ENCODE results near the gene SOX13. TPM values are rescaled to one million over a fixed set of nuclear protein-coding genes. Genes with fewer than 3 reads are reported as not detected.

The SOX13 gene
- total RNA-seq, 1 experiment from 2014 or later = 171 TPM

DNA sequence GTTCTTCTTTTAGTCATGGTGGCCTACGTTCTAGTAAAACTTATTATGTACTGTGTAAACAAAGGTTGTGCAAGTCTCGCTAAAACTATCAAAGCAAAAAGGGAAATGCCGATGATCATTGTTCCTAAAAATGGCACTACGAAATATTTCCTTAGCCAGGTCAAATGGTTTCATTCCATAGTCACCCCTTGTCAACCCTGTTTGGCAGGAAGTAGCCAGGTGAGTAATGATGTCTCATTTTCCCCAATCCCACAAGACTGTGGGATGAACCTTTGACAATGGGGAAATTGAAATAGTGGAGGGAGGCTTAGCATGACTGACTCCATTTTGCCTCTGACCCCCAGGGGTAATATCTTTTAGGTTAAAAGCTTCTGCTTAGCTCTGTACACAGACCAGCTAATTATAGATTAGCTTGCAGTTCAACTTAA lies 98.8 kb downstream of the SOX13 start:
- Mint-ChIP-seq H3K36me3 (peaks cover 25% of the 10 kb centered on the region), H3K4me1 (no peaks in the 10 kb centered on the region), H3K27ac (no peak overlapping the region), H3K9me3 (peaks cover 46% of the 10 kb centered on the region), H3K27me3 (ENCODE audit: low read depth) (peaks cover 24% of the 10 kb centered on the region), H3K4me3 (no peak overlapping the region)
- TF ChIP-seq TEAD4 (CRISPR knock-in tag; IDR thresholded peaks at IDR 0.05) (no peak), NR2C2 (CRISPR knock-in tag; IDR thresholded peaks at IDR 0.05) (no peak), ATF1 (CRISPR knock-in tag; IDR thresholded peaks at IDR 0.05) (no peak), ZNF671 (CRISPR knock-in tag; IDR thresholded peaks at IDR 0.05) (no peak), ESRRA (CRISPR knock-in tag; IDR thresholded peaks at IDR 0.05; ENCODE audit: borderline replicate concordance) (no peak), NR3C1 (CRISPR knock-in tag; conservative IDR thresholded peaks at IDR 0.05; ENCODE audit: low read depth) (no peak), ZNF396 (CRISPR knock-in tag; IDR thresholded peaks at IDR 0.05; ENCODE audit: borderline replicate concordance) (no peak), JAZF1 (CRISPR knock-in tag; IDR thresholded peaks at IDR 0.05) (no peak), JUN (CRISPR knock-in tag; IDR thresholded peaks at IDR 0.05) (no peak), NFYB (CRISPR knock-in tag; conservative IDR thresholded peaks at IDR 0.05; ENCODE audit: low read depth) (no peak), HMGA2 (CRISPR knock-in tag; IDR thresholded peaks at IDR 0.05) (no peak), ZBTB21 (CRISPR knock-in tag; IDR thresholded peaks at IDR 0.05; ENCODE audit: borderline replicate concordance) (no peak), KAT7 (CRISPR knock-in tag; IDR thresholded peaks at IDR 0.05; ENCODE audit: borderline replicate concordance) (no peak), SMAD4 (CRISPR knock-in tag; IDR thresholded peaks at IDR 0.05) (no peak), SP1 (CRISPR knock-in tag; conservative IDR thresholded peaks at IDR 0.05) (no peak), ELF4 (CRISPR knock-in tag; IDR thresholded peaks at IDR 0.05; ENCODE audit: low read depth) (no peak)
- TF ChIP-seq, protein P1, sequence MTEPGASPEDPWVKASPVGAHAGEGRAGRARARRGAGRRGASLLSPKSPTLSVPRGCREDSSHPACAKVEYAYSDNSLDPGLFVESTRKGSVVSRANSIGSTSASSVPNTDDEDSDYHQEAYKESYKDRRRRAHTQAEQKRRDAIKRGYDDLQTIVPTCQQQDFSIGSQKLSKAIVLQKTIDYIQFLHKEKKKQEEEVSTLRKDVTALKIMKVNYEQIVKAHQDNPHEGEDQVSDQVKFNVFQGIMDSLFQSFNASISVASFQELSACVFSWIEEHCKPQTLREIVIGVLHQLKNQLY (CRISPR knock-in tag; IDR thresholded peaks at IDR 0.05) = no peak
- TF ChIP-seq, protein P2, sequence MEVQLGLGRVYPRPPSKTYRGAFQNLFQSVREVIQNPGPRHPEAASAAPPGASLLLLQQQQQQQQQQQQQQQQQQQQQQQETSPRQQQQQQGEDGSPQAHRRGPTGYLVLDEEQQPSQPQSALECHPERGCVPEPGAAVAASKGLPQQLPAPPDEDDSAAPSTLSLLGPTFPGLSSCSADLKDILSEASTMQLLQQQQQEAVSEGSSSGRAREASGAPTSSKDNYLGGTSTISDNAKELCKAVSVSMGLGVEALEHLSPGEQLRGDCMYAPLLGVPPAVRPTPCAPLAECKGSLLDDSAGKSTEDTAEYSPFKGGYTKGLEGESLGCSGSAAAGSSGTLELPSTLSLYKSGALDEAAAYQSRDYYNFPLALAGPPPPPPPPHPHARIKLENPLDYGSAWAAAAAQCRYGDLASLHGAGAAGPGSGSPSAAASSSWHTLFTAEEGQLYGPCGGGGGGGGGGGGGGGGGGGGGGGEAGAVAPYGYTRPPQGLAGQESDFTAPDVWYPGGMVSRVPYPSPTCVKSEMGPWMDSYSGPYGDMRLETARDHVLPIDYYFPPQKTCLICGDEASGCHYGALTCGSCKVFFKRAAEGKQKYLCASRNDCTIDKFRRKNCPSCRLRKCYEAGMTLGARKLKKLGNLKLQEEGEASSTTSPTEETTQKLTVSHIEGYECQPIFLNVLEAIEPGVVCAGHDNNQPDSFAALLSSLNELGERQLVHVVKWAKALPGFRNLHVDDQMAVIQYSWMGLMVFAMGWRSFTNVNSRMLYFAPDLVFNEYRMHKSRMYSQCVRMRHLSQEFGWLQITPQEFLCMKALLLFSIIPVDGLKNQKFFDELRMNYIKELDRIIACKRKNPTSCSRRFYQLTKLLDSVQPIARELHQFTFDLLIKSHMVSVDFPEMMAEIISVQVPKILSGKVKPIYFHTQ (CRISPR knock-in tag; IDR thresholded peaks at IDR 0.05) = no peak
- TF ChIP-seq, protein P3, sequence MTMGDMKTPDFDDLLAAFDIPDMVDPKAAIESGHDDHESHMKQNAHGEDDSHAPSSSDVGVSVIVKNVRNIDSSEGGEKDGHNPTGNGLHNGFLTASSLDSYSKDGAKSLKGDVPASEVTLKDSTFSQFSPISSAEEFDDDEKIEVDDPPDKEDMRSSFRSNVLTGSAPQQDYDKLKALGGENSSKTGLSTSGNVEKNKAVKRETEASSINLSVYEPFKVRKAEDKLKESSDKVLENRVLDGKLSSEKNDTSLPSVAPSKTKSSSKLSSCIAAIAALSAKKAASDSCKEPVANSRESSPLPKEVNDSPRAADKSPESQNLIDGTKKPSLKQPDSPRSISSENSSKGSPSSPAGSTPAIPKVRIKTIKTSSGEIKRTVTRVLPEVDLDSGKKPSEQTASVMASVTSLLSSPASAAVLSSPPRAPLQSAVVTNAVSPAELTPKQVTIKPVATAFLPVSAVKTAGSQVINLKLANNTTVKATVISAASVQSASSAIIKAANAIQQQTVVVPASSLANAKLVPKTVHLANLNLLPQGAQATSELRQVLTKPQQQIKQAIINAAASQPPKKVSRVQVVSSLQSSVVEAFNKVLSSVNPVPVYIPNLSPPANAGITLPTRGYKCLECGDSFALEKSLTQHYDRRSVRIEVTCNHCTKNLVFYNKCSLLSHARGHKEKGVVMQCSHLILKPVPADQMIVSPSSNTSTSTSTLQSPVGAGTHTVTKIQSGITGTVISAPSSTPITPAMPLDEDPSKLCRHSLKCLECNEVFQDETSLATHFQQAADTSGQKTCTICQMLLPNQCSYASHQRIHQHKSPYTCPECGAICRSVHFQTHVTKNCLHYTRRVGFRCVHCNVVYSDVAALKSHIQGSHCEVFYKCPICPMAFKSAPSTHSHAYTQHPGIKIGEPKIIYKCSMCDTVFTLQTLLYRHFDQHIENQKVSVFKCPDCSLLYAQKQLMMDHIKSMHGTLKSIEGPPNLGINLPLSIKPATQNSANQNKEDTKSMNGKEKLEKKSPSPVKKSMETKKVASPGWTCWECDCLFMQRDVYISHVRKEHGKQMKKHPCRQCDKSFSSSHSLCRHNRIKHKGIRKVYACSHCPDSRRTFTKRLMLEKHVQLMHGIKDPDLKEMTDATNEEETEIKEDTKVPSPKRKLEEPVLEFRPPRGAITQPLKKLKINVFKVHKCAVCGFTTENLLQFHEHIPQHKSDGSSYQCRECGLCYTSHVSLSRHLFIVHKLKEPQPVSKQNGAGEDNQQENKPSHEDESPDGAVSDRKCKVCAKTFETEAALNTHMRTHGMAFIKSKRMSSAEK (CRISPR knock-in tag; IDR thresholded peaks at IDR 0.05; ENCODE audit: borderline replicate concordance) = no peak
- DNase-seq (ENCODE audit: low spot score) (no peak), ATAC-seq (no peak)
- ChIA-PET CTCF (interaction anchor here (1.7 to 2.2 kb wide), 2 partner anchors 9 to 35 kb away, joined by 5 to 6 read pairs; no protein-coding TSS in a partner anchor), POLR2A (no interaction called here)

DNA sequence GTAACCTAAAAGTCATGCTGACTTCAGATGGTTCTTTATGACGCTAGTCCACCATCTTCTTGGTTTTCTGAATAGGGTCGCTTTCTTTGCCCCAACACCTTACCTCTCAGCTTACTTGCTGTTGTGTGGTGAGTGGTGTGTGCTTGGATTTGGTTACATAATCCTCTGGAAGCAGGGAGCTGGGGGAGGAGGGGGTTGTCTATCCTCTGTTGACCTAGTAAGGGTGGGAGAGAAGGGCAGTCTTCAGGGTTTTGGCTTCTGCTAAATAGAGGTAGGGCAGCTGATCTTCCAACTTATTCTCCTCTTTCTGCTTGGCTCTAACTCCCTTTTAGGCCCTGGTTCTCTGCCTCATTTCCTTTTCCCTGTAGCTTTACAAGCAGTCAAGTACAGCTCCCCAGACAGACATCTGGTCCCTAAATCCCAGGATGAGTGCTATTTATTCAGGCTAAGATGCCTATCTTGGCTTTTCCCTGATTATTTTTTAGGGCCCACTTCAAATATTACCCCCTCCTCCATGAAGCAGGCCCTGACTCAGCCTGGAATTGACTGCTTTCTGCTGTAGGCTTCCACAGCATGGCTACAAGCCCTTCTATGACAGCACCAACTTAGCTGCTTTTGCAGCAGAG lies 99.6 kb downstream of the SOX13 start:
- TF ChIP-seq, protein P4, sequence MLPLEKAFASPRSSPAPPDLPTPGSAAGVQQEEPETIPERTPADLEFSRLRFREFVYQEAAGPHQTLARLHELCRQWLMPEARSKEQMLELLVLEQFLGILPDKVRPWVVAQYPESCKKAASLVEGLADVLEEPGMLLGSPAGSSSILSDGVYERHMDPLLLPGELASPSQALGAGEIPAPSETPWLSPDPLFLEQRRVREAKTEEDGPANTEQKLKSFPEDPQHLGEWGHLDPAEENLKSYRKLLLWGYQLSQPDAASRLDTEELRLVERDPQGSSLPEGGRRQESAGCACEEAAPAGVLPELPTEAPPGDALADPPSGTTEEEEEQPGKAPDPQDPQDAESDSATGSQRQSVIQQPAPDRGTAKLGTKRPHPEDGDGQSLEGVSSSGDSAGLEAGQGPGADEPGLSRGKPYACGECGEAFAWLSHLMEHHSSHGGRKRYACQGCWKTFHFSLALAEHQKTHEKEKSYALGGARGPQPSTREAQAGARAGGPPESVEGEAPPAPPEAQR (CRISPR knock-in tag; IDR thresholded peaks at IDR 0.05) = no peak
- no peak for TF ChIP-seq HMGA2 (CRISPR knock-in tag; IDR thresholded peaks at IDR 0.05)
- TF ChIP-seq ZNF317 (CRISPR knock-in tag; IDR thresholded peaks at IDR 0.05; ENCODE audit: borderline replicate concordance, low read depth) = no peak
- no peak for TF ChIP-seq FOXK1 (CRISPR knock-in tag; IDR thresholded peaks at IDR 0.05)
- no peak for TF ChIP-seq NR3C1 (CRISPR knock-in tag; conservative IDR thresholded peaks at IDR 0.05; ENCODE audit: low read depth)
- TF ChIP-seq IRF2 (CRISPR knock-in tag; IDR thresholded peaks at IDR 0.05; ENCODE audit: borderline replicate concordance, low read depth) = no peak
- no peak for TF ChIP-seq ZNF232 (CRISPR knock-in tag; IDR thresholded peaks at IDR 0.05)
- TF ChIP-seq TP53 (CRISPR knock-in tag; IDR thresholded peaks at IDR 0.05) = no peak
- TF ChIP-seq FOXJ3 (CRISPR knock-in tag; IDR thresholded peaks at IDR 0.05; ENCODE audit: borderline replicate concordance) = no peak
- Mint-ChIP-seq H3K9me3 (peaks cover 42% of the 10 kb centered on the region), H3K4me1 (no peaks in the 10 kb centered on the region), H3K27me3 (ENCODE audit: low read depth) (peaks cover 22% of the 10 kb centered on the region), H3K27ac (no peak overlapping the region), H3K4me3 (no peak overlapping the region), H3K36me3 (peaks cover 25% of the 10 kb centered on the region)
- ATAC-seq (no peak), DNase-seq (ENCODE audit: low spot score) (no peak)
- ChIA-PET CTCF (interaction anchor here (0.8 to 2.2 kb wide), 2 partner anchors 10 to 35 kb away, joined by 4 to 6 read pairs; no protein-coding TSS in a partner anchor), POLR2A (no interaction called here)

Measured in WTC11 (cell line).